Uterus (tissue), 4 donors: ENCODE results near the gene C16orf86. TPM values are rescaled to one million over a fixed set of nuclear protein-coding genes. Genes with fewer than 3 reads are reported as not detected.

ENCODE experiments used
- DNase-seq, 2 donors: peaks; one replicate each; pipeline ENCODE4 v3.0.0-alpha.2; 2019 to 2020
- H3K27ac ChIP-seq, 2 donors: fragments of 200-600 bp; sonication (generic); 1 replicate in 1 of 2; 2 replicates in 1 of 2; pipeline ENCODE4 v1.5.1; 2016 to 2018
- H3K27me3 ChIP-seq, 2 donors: fragments of 200-600 bp; sonication (generic); one replicate each; pipeline ENCODE4 v1.5.1; 2018 to 2019; ENCODE audit warnings: control low read depth in 1 of 2
- H3K36me3 ChIP-seq, 2 donors: fragments of 200-600 bp; sonication (generic); one replicate each; pipeline ENCODE4 v1.5.1; 2019; ENCODE audit warnings: control low read depth in 1 of 2
- H3K4me1 ChIP-seq, 2 donors: fragments of 200-600 bp; sonication (generic); one replicate each; pipeline ENCODE4 v1.5.1; 2018 to 2019; ENCODE audit warnings: control low read depth in 1 of 2
- H3K4me3 ChIP-seq, 2 donors: fragments of 200-600 bp; sonication (generic); 1 replicate in 1 of 2; 2 replicates in 1 of 2; pipeline ENCODE4 v1.5.1; 2018 to 2019; ENCODE audit warnings: mild to moderate bottlenecking in 1 of 2
- H3K9me3 ChIP-seq, 2 donors: fragments of 200-600 bp; sonication (generic); one replicate each; pipeline ENCODE4 v1.5.1; 2019; ENCODE audit warnings: control low read depth in 1 of 2
- CTCF ChIP-seq, 4 experiments: fragments of 200-600 bp in 2 of 4; fragments of 450-650 bp in 2 of 4; sonication (generic) in 2 of 4; IDR thresholded peaks; one replicate each; pipeline ENCODE4 v1.5.1; 2016 to 2019; ENCODE audit warnings: antibody characterized with exemption in 4 of 4, mild to moderate bottlenecking in 2 of 4, moderate library complexity in 1 of 4
- POLR2A ChIP-seq, 2 donors: fragments of 450-650 bp; IDR thresholded peaks; one replicate each; pipeline ENCODE4 v1.6.1; 2016; ENCODE audit warnings: antibody characterized with exemption in 2 of 2, mild to moderate bottlenecking in 1 of 2, moderate library complexity in 1 of 2
- intact Hi-C: fragments of 100-400 bp; cut with DNase I; formaldehyde crosslinking; loops from one replicate; pipeline ENCODE4 v1.15.1; 2023; ENCODE audit warnings: low total_unique reads
- total RNA-seq, 4 donors: library from RNA; depleted of rRNA in 3 of 4; stranded (reverse); fragments of >200 nt in 3 of 4; gene quantifications; one replicate each; pipeline versions ENCODE4 v1.1.0 to v1.2.4, GENCODE V29; 2014 to 2023
- donor health status: DM: yes; HTN: yes; CAD: no.

C16orf86 gene
- total RNA-seq, 4 donors from 2014 or later, result 5.3 to 8.6 (median 6.9) TPM; not detected in 1

DNA sequence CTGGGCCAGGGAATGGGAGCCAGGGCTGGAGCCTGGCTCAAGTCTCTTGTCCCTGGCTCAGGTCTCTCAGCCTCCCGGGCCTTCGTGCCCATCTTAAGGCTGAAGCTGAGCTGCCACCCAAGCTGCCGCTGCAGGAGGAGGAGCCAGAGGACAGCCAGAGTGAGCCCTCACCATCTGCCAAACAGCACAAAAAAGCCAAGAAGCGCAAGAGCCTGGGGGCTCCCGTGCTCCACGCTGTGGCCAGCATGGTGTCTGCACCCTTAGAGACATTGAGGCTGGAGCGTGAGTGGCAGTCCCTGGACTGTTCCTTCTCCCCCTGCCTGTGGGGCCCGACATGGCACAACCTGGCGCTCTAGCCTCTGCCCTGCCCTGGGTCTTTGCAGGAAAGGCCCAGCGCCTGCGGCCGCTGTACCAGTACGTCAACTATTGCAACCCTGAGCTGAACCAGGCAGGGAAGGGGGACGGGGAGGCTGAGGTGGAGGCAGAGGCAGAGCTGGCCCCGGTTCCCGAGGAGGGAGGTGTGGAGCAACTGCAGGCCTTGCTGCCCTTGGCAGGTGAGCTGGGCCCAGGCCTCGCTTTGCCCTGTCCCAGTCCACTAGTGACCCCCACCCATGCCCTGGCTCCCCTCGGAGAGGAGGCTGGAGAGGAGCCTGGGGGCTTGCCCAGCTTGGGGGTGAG lies 1.3 kb downstream of the C16orf86 start:
- Histone ChIP-seq H3K36me3 (no peaks in the 10 kb centered on the region), H3K4me3 (peak overlapping the region in 1 of 2 donors; percentile 86), H3K9me3 (no peaks in the 10 kb centered on the region), H3K27ac (peak overlapping the region; percentile 85 to 89), H3K27me3 (no peaks in the 10 kb centered on the region), H3K4me1 (peaks cover 0 to 4% of the 10 kb centered on the region in 2 donors)
- peak; percentile 84 to 85 for DNase-seq
- no peak for TF ChIP-seq POLR2A (IDR thresholded peaks at IDR 0.05)
- peak; percentile 80 to 95 (median 88) for TF ChIP-seq CTCF (IDR thresholded peaks at IDR 0.05)
- intact Hi-C loops, result no loop called here

GRCh38 chr16:67668495-67669157 lies 2.0 kb downstream of the C16orf86 start:
- intact Hi-C loops, result no loop called here
- DNase-seq, result no peak
- no peaks in the 10 kb centered on the region for H3K36me3 ChIP-seq
- TF ChIP-seq POLR2A (IDR thresholded peaks at IDR 0.05) (no peak), CTCF (IDR thresholded peaks at IDR 0.05) (no peak)
- H3K4me1 ChIP-seq, result peaks cover 0 to 4% of the 10 kb centered on the region in 2 donors
- H3K9me3 ChIP-seq, result no peaks in the 10 kb centered on the region
- H3K27ac ChIP-seq, result peak overlapping the region in 1 of 2 donors; percentile 89
- H3K27me3 ChIP-seq, result no peaks in the 10 kb centered on the region
- H3K4me3 ChIP-seq, result no peak overlapping the region

DNA sequence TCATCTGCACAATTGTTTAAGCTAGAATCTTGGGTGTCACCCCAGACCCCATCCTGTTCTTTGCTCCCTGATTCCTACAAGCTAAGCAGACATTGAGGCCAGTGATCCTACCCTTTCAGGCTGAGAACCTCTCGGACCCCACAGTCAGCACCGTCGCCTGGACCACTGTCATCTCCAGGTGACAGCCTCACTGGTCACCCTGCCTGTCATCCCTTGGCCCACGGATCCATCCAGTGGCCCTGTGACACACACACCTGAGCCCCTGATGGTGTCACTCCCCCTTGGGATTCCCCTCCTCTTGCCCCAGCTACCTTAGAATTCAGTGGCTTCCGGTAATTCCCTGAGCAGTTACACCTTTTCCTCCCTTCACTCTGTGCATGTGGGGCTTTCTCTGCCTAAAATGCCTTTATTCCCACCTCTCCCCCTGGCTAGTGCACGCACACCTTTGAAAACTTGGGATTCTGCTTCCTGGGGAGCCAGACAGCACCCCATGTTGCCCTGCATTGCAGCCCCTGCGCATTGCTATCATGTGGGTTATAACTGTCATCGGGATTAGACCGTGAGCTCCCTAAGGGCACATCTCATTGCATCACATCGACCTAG lies 3.0 kb downstream of the C16orf86 start:
- no peak for DNase-seq
- Histone ChIP-seq H3K4me1 (peaks cover 0 to 4% of the 10 kb centered on the region in 2 donors), H3K36me3 (no peaks in the 10 kb centered on the region), H3K9me3 (no peaks in the 10 kb centered on the region), H3K27me3 (no peaks in the 10 kb centered on the region), H3K27ac (no peak overlapping the region), H3K4me3 (no peak overlapping the region)
- TF ChIP-seq POLR2A (IDR thresholded peaks at IDR 0.05), result no peak
- TF ChIP-seq CTCF (IDR thresholded peaks at IDR 0.05), result no peak
- intact Hi-C loops, result no loop called here

- H3K4me1 ChIP-seq, result no peaks in the 10 kb centered on the region
- H3K4me3 ChIP-seq, result no peak overlapping the region
- H3K36me3 ChIP-seq, result no peaks in the 10 kb centered on the region
- no peak for DNase-seq
- intact Hi-C loops, result no loop called here
- no peak overlapping the region for H3K27ac ChIP-seq
- no peaks in the 10 kb centered on the region for H3K9me3 ChIP-seq
- no peak for TF ChIP-seq POLR2A (IDR thresholded peaks at IDR 0.05)
- TF ChIP-seq CTCF (IDR thresholded peaks at IDR 0.05), result no peak
- no peaks in the 10 kb centered on the region for H3K27me3 ChIP-seq
These were observed 5.7 kb downstream of the C16orf86 start for GRCh38 chr16:67672306-67672705.
